Mesendoderm (in vitro differentiated cells): ENCODE measurements around the gene HAUS7. TPM values are rescaled to one million over a fixed set of nuclear protein-coding genes. Genes with fewer than 3 reads are reported as not detected.

Source experiments
- DNase-seq: peaks from one replicate; pipeline ENCODE4 v3.0.0; 2013
- H2AK5ac ChIP-seq: 2 replicates; pipeline ENCODE4 v1.6.1; 2013; ENCODE audit warnings: low read length, inconsistent platforms
- H2BK120ac ChIP-seq: 2 replicates; pipeline ENCODE4 v1.6.1; 2013; ENCODE audit warnings: low read depth, mild to moderate bottlenecking, low read length, moderate library complexity, mixed read lengths
- H2BK15ac ChIP-seq: replicated peaks from 2 replicates; pipeline ENCODE4 v1.6.1; 2013; ENCODE audit warnings: low read depth, mild to moderate bottlenecking, moderate library complexity
- H2BK5ac ChIP-seq: 2 replicates; pipeline ENCODE4 v1.6.1; 2013; ENCODE audit warnings: low read length, inconsistent platforms
- H3K18ac ChIP-seq: 2 replicates; pipeline ENCODE4 v1.6.1; 2013; ENCODE audit warnings: mild to moderate bottlenecking, low read length, mixed read lengths
- H3K23ac ChIP-seq: one replicate; pipeline ENCODE4 v1.6.1; 2013; ENCODE audit warnings: low read length
- H3K27ac ChIP-seq: 2 replicates; pipeline ENCODE4 v1.5.1; 2013; ENCODE audit warnings: low read depth, mild to moderate bottlenecking, inconsistent platforms, low read length, moderate library complexity
- H3K27me3 ChIP-seq: 2 replicates; pipeline ENCODE4 v1.6.1; 2013; ENCODE audit warnings: low read length, control low read depth, mild to moderate bottlenecking, inconsistent platforms; ENCODE audit not compliant: insufficient read depth, poor library complexity
- H3K36me3 ChIP-seq: 2 replicates; pipeline ENCODE4 v1.6.1; 2013; ENCODE audit warnings: low read length, inconsistent platforms; ENCODE audit not compliant: control insufficient read depth, insufficient read depth
- H3K4ac ChIP-seq: one replicate; pipeline ENCODE4 v1.6.1; 2013; ENCODE audit warnings: low read depth, mild to moderate bottlenecking, low read length, moderate library complexity
- H3K4me1 ChIP-seq: 2 replicates; pipeline ENCODE4 v1.6.1; 2013; ENCODE audit warnings: low read depth, low read length, inconsistent platforms; ENCODE audit not compliant: control insufficient read depth
- H3K4me2 ChIP-seq: 2 replicates; pipeline ENCODE4 v1.6.1; 2013; ENCODE audit warnings: low read length
- H3K4me3 ChIP-seq: 2 replicates; pipeline ENCODE4 v1.5.1; 2013; ENCODE audit warnings: mild to moderate bottlenecking, low read length
- H3K56ac ChIP-seq: one replicate; pipeline ENCODE4 v1.6.1; 2013; ENCODE audit warnings: low read length
- H3K79me1 ChIP-seq: 2 replicates; pipeline ENCODE4 v1.6.1; 2013; ENCODE audit warnings: low read length, inconsistent platforms
- H3K79me2 ChIP-seq: 2 replicates; pipeline ENCODE4 v1.6.1; 2013; ENCODE audit warnings: mild to moderate bottlenecking, low read length; ENCODE audit not compliant: control insufficient read depth, insufficient read depth
- H3K9ac ChIP-seq: 2 replicates; pipeline ENCODE4 v1.6.1; 2013; ENCODE audit warnings: low read length, inconsistent platforms
- H4K5ac ChIP-seq: one replicate; pipeline ENCODE4 v1.6.1; 2013; ENCODE audit warnings: low read length
- H4K8ac ChIP-seq: one replicate; pipeline ENCODE4 v1.6.1; 2013; ENCODE audit warnings: low read depth, mild to moderate bottlenecking, control low read depth, low read length, moderate library complexity
- WGBS: extraction: QIAGEN DNeasy Blood & Tissue Kit; methylation state at CpG from one replicate; pipeline ENCODE4 v1.1.7; 2013; ENCODE audit warnings: low lambda C conversion rate, missing lambda C conversion rate; ENCODE audit not compliant: insufficient coverage; ENCODE audit errors: extremely low coverage; 5-methylcytosine and 5-hydroxymethylcytosine counted together
- small RNA-seq: library from polyadenylated mRNA; stranded (forward); fragments of <200 nt; extraction: miRNeasy Mini kit (QIAGEN cat#:217004); gene quantifications from one replicate; pipeline ENCODE3, GENCODE V24; 2013; ENCODE audit not compliant: insufficient read depth

HAUS7 gene

GRCh38 chrX:153398275-153398960, 72.0 kb downstream of the HAUS7 start:
- H2BK15ac ChIP-seq, result no peak overlapping the region
- H3K27ac ChIP-seq, result no peak overlapping the region
- H3K4me1 ChIP-seq, result no peaks in the 10 kb centered on the region
- H3K79me1 ChIP-seq, result no peaks in the 10 kb centered on the region
- H3K27me3 ChIP-seq, result no peaks in the 10 kb centered on the region
- no peak overlapping the region for H4K8ac ChIP-seq
- no peak overlapping the region for H3K18ac ChIP-seq
- no peak overlapping the region for H3K9ac ChIP-seq
- no peaks in the 10 kb centered on the region for H3K79me2 ChIP-seq
- H3K23ac ChIP-seq, result no peak overlapping the region
- no peak for DNase-seq
- H2AK5ac ChIP-seq, result no peak overlapping the region
- no peak overlapping the region for H3K4ac ChIP-seq
- H3K4me3 ChIP-seq, result no peak overlapping the region
- no peak overlapping the region for H4K5ac ChIP-seq
- H2BK120ac ChIP-seq, result no peak overlapping the region
- H2BK5ac ChIP-seq, result no peak overlapping the region
- no peaks in the 10 kb centered on the region for H3K36me3 ChIP-seq
- no peak overlapping the region for H3K56ac ChIP-seq
- no CpG with 5 or more reads among the region's 17 CpGs for WGBS
- H3K4me2 ChIP-seq, result no peak overlapping the region

Small RNA genes within 50 kb of the gene (small RNA-seq; reads per million reads assigned to genes)
- gene RN7SL667P, result not detected
